ENCODE measurements around the gene NLGN4X. TPM values are rescaled to one million over a fixed set of nuclear protein-coding genes. Genes with fewer than 3 reads are reported as not detected.

The NLGN4X gene
- total and polyA plus RNA-seq, 4 donors = 0.24 to 5.0 (median 0.86) TPM

- no peak overlapping the region for H3K27ac ChIP-seq (ENCODE audit: low read depth in 1 of 2, low read length in 1 of 2)
- H3K4me3 ChIP-seq = no peak overlapping the region
- no peak for ATAC-seq (ENCODE audit: insufficient read depth, low FRiP score)
- no peak overlapping the region for H3K9ac ChIP-seq (ENCODE audit: insufficient read depth in 1 of 2, low read length in 2 of 2)
- H3K9me3 ChIP-seq (ENCODE audit: control insufficient read depth in 4 of 4, insufficient read depth in 3 of 4, low read length in 3 of 4) = peaks cover 0 to 5% (median 0%) of the 10 kb centered on the region in 4 donors
- WGBS, 2 donors = 84 to 95% methylated on average over 2 to 3 of the region's 3 CpGs
- no peaks in the 10 kb centered on the region for H3K36me3 ChIP-seq (ENCODE audit: control insufficient read depth in 4 of 4, insufficient read depth in 4 of 4, low read length in 4 of 4)
- no peak for DNase-seq
- no peak for TF ChIP-seq CTCF (IDR thresholded peaks at IDR 0.05; ENCODE audit: control extremely low read depth, extremely low read depth)
- peaks cover 0 to 1% (median 0%) of the 10 kb centered on the region in 5 donors for H3K4me1 ChIP-seq (ENCODE audit: control insufficient read depth in 5 of 5, insufficient read depth in 5 of 5, low read length in 5 of 5)
- peaks cover 0 to 17% (median 5%) of the 10 kb centered on the region in 3 donors for H3K27me3 ChIP-seq (ENCODE audit: control insufficient read depth in 3 of 3, insufficient read depth in 3 of 3, low read length in 2 of 3)
Measured at GRCh38 chrX:6074532-6074931, 154.1 kb downstream of the NLGN4X start.

- H3K27ac ChIP-seq (ENCODE audit: low read depth in 1 of 2, low read length in 1 of 2) = no peak overlapping the region
- DNase-seq (no peak), ATAC-seq (ENCODE audit: insufficient read depth, low FRiP score) (no peak)
- TF ChIP-seq CTCF (IDR thresholded peaks at IDR 0.05; ENCODE audit: control extremely low read depth, extremely low read depth) = no peak
- H3K9ac ChIP-seq (ENCODE audit: insufficient read depth in 1 of 2, low read length in 2 of 2) = no peak overlapping the region
- H3K9me3 ChIP-seq (ENCODE audit: control insufficient read depth in 4 of 4, insufficient read depth in 3 of 4, low read length in 3 of 4) = peaks cover 0 to 7% (median 0%) of the 10 kb centered on the region in 4 donors
- no peak overlapping the region for H3K4me3 ChIP-seq
- peaks cover 0 to 1% (median 0%) of the 10 kb centered on the region in 5 donors for H3K4me1 ChIP-seq (ENCODE audit: control insufficient read depth in 5 of 5, insufficient read depth in 5 of 5, low read length in 5 of 5)
- 74 to 77% methylated on average over 5 of the region's 5 CpGs for WGBS, 2 donors
- H3K27me3 ChIP-seq (ENCODE audit: control insufficient read depth in 3 of 3, insufficient read depth in 3 of 3, low read length in 2 of 3) = peaks cover 0 to 19% (median 5%) of the 10 kb centered on the region in 3 donors
- no peaks in the 10 kb centered on the region for H3K36me3 ChIP-seq (ENCODE audit: control insufficient read depth in 4 of 4, insufficient read depth in 4 of 4, low read length in 4 of 4)
Measured at GRCh38 chrX:6071731-6072130, 156.9 kb downstream of the NLGN4X start.

- H3K27me3 ChIP-seq (ENCODE audit: control insufficient read depth in 3 of 3, insufficient read depth in 3 of 3, low read length in 2 of 3) = peaks cover 0 to 13% (median 5%) of the 10 kb centered on the region in 3 donors
- H3K4me3 ChIP-seq = no peak overlapping the region
- no peak for DNase-seq
- no peaks in the 10 kb centered on the region for H3K36me3 ChIP-seq (ENCODE audit: control insufficient read depth in 4 of 4, insufficient read depth in 4 of 4, low read length in 4 of 4)
- peaks cover 0 to 4% (median 0%) of the 10 kb centered on the region in 4 donors for H3K9me3 ChIP-seq (ENCODE audit: control insufficient read depth in 4 of 4, insufficient read depth in 3 of 4, low read length in 3 of 4)
- WGBS, 2 donors = 88 to 100% methylated on average over 1 of the region's 1 CpG
- no peak overlapping the region for H3K9ac ChIP-seq (ENCODE audit: insufficient read depth in 1 of 2, low read length in 2 of 2)
- no peak for ATAC-seq (ENCODE audit: insufficient read depth, low FRiP score)
- no peak for TF ChIP-seq CTCF (IDR thresholded peaks at IDR 0.05; ENCODE audit: control extremely low read depth, extremely low read depth)
- no peak overlapping the region for H3K27ac ChIP-seq (ENCODE audit: low read depth in 1 of 2, low read length in 1 of 2)
- H3K4me1 ChIP-seq (ENCODE audit: control insufficient read depth in 5 of 5, insufficient read depth in 5 of 5, low read length in 5 of 5) = peaks cover 0 to 1% (median 0%) of the 10 kb centered on the region in 5 donors
Measured at GRCh38 chrX:6067600-6067999, 161.1 kb downstream of the NLGN4X start.

GRCh38 chrX:6053141-6053540 lies 175.5 kb downstream of the NLGN4X start:
- DNase-seq (no peak), ATAC-seq (ENCODE audit: insufficient read depth, low FRiP score) (no peak)
- H3K4me3 ChIP-seq = no peak overlapping the region
- H3K9ac ChIP-seq (ENCODE audit: insufficient read depth in 1 of 2, low read length in 2 of 2) = no peak overlapping the region
- H3K27ac ChIP-seq (ENCODE audit: low read depth in 1 of 2, low read length in 1 of 2) = no peak overlapping the region
- no peaks in the 10 kb centered on the region for H3K9me3 ChIP-seq (ENCODE audit: control insufficient read depth in 4 of 4, insufficient read depth in 3 of 4, low read length in 3 of 4)
- H3K27me3 ChIP-seq (ENCODE audit: control insufficient read depth in 3 of 3, insufficient read depth in 3 of 3, low read length in 2 of 3) = peaks cover 0 to 7% (median 3%) of the 10 kb centered on the region in 3 donors
- no peaks in the 10 kb centered on the region for H3K36me3 ChIP-seq (ENCODE audit: control insufficient read depth in 4 of 4, insufficient read depth in 4 of 4, low read length in 4 of 4)
- H3K4me1 ChIP-seq (ENCODE audit: control insufficient read depth in 5 of 5, insufficient read depth in 5 of 5, low read length in 5 of 5) = no peaks in the 10 kb centered on the region
- no peak for TF ChIP-seq CTCF (IDR thresholded peaks at IDR 0.05; ENCODE audit: control extremely low read depth, extremely low read depth)
- WGBS, 2 donors = 75 to 82% methylated on average over 6 of the region's 6 CpGs
